ENCODE data around the gene NFATC2IP. TPM values are rescaled to one million over a fixed set of nuclear protein-coding genes. Genes with fewer than 3 reads are reported as not detected.

The NFATC2IP gene
- total and polyA plus RNA-seq, 2 of the 4 experiments (the other 2 are of a cell fraction): 10.0 to 29.1 TPM

DNA sequence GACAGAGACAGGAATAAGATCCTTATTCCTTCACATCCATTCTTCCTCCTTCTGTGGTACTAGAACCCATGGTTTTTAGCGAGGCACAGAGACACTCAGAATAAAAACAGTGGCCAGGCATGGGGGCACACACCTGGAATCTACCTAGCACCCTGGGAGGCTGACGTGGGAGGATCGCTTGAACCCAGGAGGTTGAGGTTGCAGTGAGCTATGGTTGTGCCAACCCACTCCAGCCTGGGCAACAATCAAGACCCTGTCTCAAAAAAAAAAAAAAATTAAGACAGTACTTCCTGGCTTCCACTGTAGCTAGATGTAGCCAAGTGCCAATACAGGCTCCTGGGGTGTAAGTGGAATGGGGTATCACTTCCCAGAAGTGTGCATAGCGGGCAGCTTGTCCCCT is 16.4 kb downstream of the NFATC2IP start:
- WGBS, 2 experiments (ENCODE audit: extremely low coverage in 2 of 2, insufficient read length in 1 of 2): no CpG with 5 or more reads among the region's 4 CpGs
- BruUV-seq (replicated peaks): no TSS peak

More for the DNA sequence above, 16.4 kb downstream of the NFATC2IP start:
- CTCF ChIA-PET: no interaction called here
- Histone ChIP-seq H3K79me1 (ENCODE audit: low read depth in 1 of 2, low read length in 2 of 2) (peaks cover 0 to 5% of the 10 kb centered on the region in 2 experiments; a peak in 3 of 4 replicates), H3K56ac (ENCODE audit: extremely low read depth, insufficient read depth, low read length) (no peak overlapping the region), H2AK9ac (replicated peaks; ENCODE audit: low read depth, low read length, poor library complexity) (no peak overlapping the region), H3K4ac (ENCODE audit: low read depth, low read length) (no peak overlapping the region), H3K9ac (ENCODE audit: low read depth, low read length) (no peak overlapping the region), H3K4me3 (ENCODE audit: insufficient read depth, low read depth, low read length) (no peak overlapping the region), H3K27ac (ENCODE audit: insufficient read depth, low read length) (no peak overlapping the region), H2BK5ac (ENCODE audit: low read depth, low read length, poor library complexity, severe bottlenecking) (no peak overlapping the region), H3K9me3 (ENCODE audit: control insufficient read depth, insufficient read depth, low read length) (no peaks in the 10 kb centered on the region), H3K36me3 (ENCODE audit: control insufficient read depth, insufficient read depth, low read length) (peaks cover 21% of the 10 kb centered on the region), H3K4me1 (ENCODE audit: control insufficient read depth, insufficient read depth, low read length) (no peaks in the 10 kb centered on the region), H3K27me3 (ENCODE audit: control insufficient read depth, insufficient read depth, low read length) (no peaks in the 10 kb centered on the region), H2BK20ac (ENCODE audit: low read depth, low read length) (no peak overlapping the region), H4K20me1 (ENCODE audit: insufficient read depth, low read length) (no peaks in the 10 kb centered on the region; the same call in 1 of the 2 replicates), H2AK5ac (ENCODE audit: low read depth, low read length) (no peak overlapping the region), H3K14ac (replicated peaks; ENCODE audit: low read depth, low read length) (no peak overlapping the region), H3K18ac (ENCODE audit: low read depth, low read length) (no peak overlapping the region), H4K5ac (ENCODE audit: low read depth, low read length) (no peak overlapping the region), H2BK120ac (ENCODE audit: low read depth, low read length) (no peak overlapping the region), H4K91ac (ENCODE audit: insufficient read depth, low read depth, low read length) (no peak overlapping the region), H3K9me1 (ENCODE audit: insufficient read depth, low read length) (no peaks in the 10 kb centered on the region), H4K8ac (ENCODE audit: low read depth in 2 of 2, low read length in 2 of 2) (no peak overlapping the region), H2BK15ac (ENCODE audit: low read depth, low read length) (no peak overlapping the region), H2AFZ (replicated peaks; ENCODE audit: low read length, poor library complexity) (no peak overlapping the region), H3K4me2 (ENCODE audit: low read depth, low read length) (no peak overlapping the region), H3K23ac (ENCODE audit: low read depth, low read length) (no peak overlapping the region)
- POLR2A ChIA-PET (ENCODE audit: unreplicated experiment): no interaction called here
- intact Hi-C loops (cut with micrococcal nuclease): no loop called here
- in situ Hi-C loops (cut with MboI; ENCODE audit: low sequenced_read_pairs): loop anchor here (25.0 kb wide), 1 partner anchor 295 kb away; no protein-coding TSS in a partner anchor
- DNase-seq (no peak), ATAC-seq (ENCODE audit: low read depth) (no peak)
- dilution Hi-C loops (cut with HindIII; ENCODE audit: low sequenced_read_pairs, unreplicated experiment): no loop called here
- TF ChIP-seq BHLHE40 (IDR thresholded peaks at IDR 0.05; ENCODE audit: low read depth, low read length): no peak
- no peak for TF ChIP-seq RFX5 (IDR thresholded peaks at IDR 0.05; ENCODE audit: low read depth, low read length)
- TF ChIP-seq, protein P1, sequence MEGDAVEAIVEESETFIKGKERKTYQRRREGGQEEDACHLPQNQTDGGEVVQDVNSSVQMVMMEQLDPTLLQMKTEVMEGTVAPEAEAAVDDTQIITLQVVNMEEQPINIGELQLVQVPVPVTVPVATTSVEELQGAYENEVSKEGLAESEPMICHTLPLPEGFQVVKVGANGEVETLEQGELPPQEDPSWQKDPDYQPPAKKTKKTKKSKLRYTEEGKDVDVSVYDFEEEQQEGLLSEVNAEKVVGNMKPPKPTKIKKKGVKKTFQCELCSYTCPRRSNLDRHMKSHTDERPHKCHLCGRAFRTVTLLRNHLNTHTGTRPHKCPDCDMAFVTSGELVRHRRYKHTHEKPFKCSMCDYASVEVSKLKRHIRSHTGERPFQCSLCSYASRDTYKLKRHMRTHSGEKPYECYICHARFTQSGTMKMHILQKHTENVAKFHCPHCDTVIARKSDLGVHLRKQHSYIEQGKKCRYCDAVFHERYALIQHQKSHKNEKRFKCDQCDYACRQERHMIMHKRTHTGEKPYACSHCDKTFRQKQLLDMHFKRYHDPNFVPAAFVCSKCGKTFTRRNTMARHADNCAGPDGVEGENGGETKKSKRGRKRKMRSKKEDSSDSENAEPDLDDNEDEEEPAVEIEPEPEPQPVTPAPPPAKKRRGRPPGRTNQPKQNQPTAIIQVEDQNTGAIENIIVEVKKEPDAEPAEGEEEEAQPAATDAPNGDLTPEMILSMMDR (conservative IDR thresholded peaks at IDR 0.05; ENCODE audit: low read depth, low read length): no peak
- no peak for TF ChIP-seq MAZ (IDR thresholded peaks at IDR 0.05; ENCODE audit: borderline replicate concordance, low read depth, low read length)
- TF ChIP-seq, protein P2, sequence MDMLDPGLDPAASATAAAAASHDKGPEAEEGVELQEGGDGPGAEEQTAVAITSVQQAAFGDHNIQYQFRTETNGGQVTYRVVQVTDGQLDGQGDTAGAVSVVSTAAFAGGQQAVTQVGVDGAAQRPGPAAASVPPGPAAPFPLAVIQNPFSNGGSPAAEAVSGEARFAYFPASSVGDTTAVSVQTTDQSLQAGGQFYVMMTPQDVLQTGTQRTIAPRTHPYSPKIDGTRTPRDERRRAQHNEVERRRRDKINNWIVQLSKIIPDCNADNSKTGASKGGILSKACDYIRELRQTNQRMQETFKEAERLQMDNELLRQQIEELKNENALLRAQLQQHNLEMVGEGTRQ (IDR thresholded peaks at IDR 0.05; ENCODE audit: low read depth, low read length): no peak
- TF ChIP-seq NFE2L2 (IDR thresholded peaks at IDR 0.05; ENCODE audit: low read depth, low read length): no peak
- no peak for TF ChIP-seq POLR2A (IDR thresholded peaks at IDR 0.05; ENCODE audit: low read depth, low read length)
- TF ChIP-seq CEBPB (IDR thresholded peaks at IDR 0.05; ENCODE audit: low read depth, low read length): no peak
- TF ChIP-seq FOS (IDR thresholded peaks at IDR 0.05; ENCODE audit: low read depth, low read length): no peak
- TF ChIP-seq RAD21 (IDR thresholded peaks at IDR 0.05; ENCODE audit: low read length): no peak
- TF ChIP-seq MAFK (IDR thresholded peaks at IDR 0.05; ENCODE audit: low read depth, low read length): no peak
- no peak for TF ChIP-seq CHD1 (IDR thresholded peaks at IDR 0.05; ENCODE audit: low read depth, low read length)
- TF ChIP-seq, protein P3, sequence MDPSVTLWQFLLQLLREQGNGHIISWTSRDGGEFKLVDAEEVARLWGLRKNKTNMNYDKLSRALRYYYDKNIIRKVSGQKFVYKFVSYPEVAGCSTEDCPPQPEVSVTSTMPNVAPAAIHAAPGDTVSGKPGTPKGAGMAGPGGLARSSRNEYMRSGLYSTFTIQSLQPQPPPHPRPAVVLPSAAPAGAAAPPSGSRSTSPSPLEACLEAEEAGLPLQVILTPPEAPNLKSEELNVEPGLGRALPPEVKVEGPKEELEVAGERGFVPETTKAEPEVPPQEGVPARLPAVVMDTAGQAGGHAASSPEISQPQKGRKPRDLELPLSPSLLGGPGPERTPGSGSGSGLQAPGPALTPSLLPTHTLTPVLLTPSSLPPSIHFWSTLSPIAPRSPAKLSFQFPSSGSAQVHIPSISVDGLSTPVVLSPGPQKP (IDR thresholded peaks at IDR 0.05; ENCODE audit: borderline replicate concordance, low read depth, low read length): no peak
- TF ChIP-seq MXI1 (IDR thresholded peaks at IDR 0.05; ENCODE audit: borderline replicate concordance, low read depth, low read length): no peak
- no peak for TF ChIP-seq SMC3 (IDR thresholded peaks at IDR 0.05; ENCODE audit: low read depth, low read length)
- TF ChIP-seq RCOR1 (IDR thresholded peaks at IDR 0.05; ENCODE audit: insufficient replicate concordance, low read length): no peak
